Neural progenitor cell (in vitro differentiated cells): ENCODE results near the gene CDRT4. TPM values are rescaled to one million over a fixed set of nuclear protein-coding genes. Genes with fewer than 3 reads are reported as not detected.

ENCODE experiments used
- DNase-seq: peaks from one replicate; pipeline ENCODE4 v3.0.0-alpha.2; 2016; ENCODE audit warnings: low spot score
- H2AFZ ChIP-seq: fragments of 200-600 bp; sonication (generic); replicated peaks from 2 replicates; pipeline ENCODE4 v1.6.1; 2016; ENCODE audit warnings: antibody characterized with exemption
- H3F3A ChIP-seq: fragments of 200-600 bp; sonication (generic); 2 replicates; pipeline ENCODE4 v1.6.1; 2016; ENCODE audit warnings: antibody characterized with exemption, low read depth
- H3K27ac ChIP-seq: fragments of 200-600 bp; sonication (generic); 2 replicates; pipeline ENCODE4 v1.5.1; 2016; ENCODE audit warnings: mild to moderate bottlenecking
- H3K27me3 ChIP-seq: fragments of 200-600 bp; sonication (generic); 2 replicates; pipeline ENCODE4 v1.6.1; 2016; ENCODE audit warnings: mild to moderate bottlenecking, moderate library complexity
- H3K36me3 ChIP-seq: fragments of 200-600 bp; sonication (generic); 2 replicates; pipeline ENCODE4 v1.5.1; 2016
- H3K4me1 ChIP-seq: fragments of 200-600 bp; sonication (generic); 2 replicates; pipeline ENCODE4 v1.6.1; 2016; ENCODE audit warnings: mixed run types
- H3K4me2 ChIP-seq: fragments of 200-600 bp; sonication (generic); 2 replicates; pipeline ENCODE4 v1.6.1; 2016
- H3K4me3 ChIP-seq: fragments of 200-600 bp; sonication (generic); 2 replicates; pipeline ENCODE4 v1.5.1; 2016
- H3K79me2 ChIP-seq: fragments of 200-600 bp; sonication (generic); 2 replicates; pipeline ENCODE4 v1.6.1; 2016; ENCODE audit warnings: low read depth
- H3K9ac ChIP-seq: fragments of 200-600 bp; sonication (generic); 2 replicates; pipeline ENCODE4 v1.6.1; 2016
- H3K9me3 ChIP-seq: fragments of 200-600 bp; sonication (generic); 2 replicates; pipeline ENCODE4 v1.5.1; 2016; ENCODE audit warnings: low read depth
- H4K20me1 ChIP-seq: fragments of 200-600 bp; sonication (generic); 2 replicates; pipeline ENCODE4 v1.6.1; 2016; ENCODE audit warnings: low read depth
- H3K27ac Mint-ChIP-seq: 3 replicates; pipeline ENCODE4 v1.8.0; 2021; ENCODE audit warnings: mixed read lengths
- H3K27me3 Mint-ChIP-seq: 2 replicates; pipeline ENCODE4 v1.8.0; 2022; ENCODE audit warnings: low read depth, mild to moderate bottlenecking, inconsistent platforms, moderate library complexity, mixed read lengths; ENCODE audit not compliant: insufficient read depth
- H3K36me3 Mint-ChIP-seq: 3 replicates; pipeline ENCODE4 v1.8.0; 2021; ENCODE audit warnings: mixed read lengths
- H3K4me1 Mint-ChIP-seq: 3 replicates; pipeline ENCODE4 v1.8.0; 2021; ENCODE audit warnings: mixed read lengths
- H3K4me3 Mint-ChIP-seq: 3 replicates; pipeline ENCODE4 v1.8.0; 2021; ENCODE audit warnings: mild to moderate bottlenecking, moderate library complexity, mixed read lengths
- H3K9me3 Mint-ChIP-seq: 3 replicates; pipeline ENCODE4 v1.8.0; 2020; ENCODE audit warnings: mixed read lengths
- CTCF ChIP-seq: fragments of 200-600 bp; sonication (generic); IDR thresholded peaks from 2 replicates; pipeline ENCODE4 v1.5.1; 2017; ENCODE audit warnings: antibody characterized with exemption, mild to moderate bottlenecking
- EZH2 ChIP-seq: fragments of 200-600 bp; sonication (generic); IDR thresholded peaks from 2 replicates; pipeline ENCODE4 v1.6.1; 2017; ENCODE audit warnings: antibody characterized with exemption, mild to moderate bottlenecking, moderate library complexity
- EZH2phosphoT487 ChIP-seq: fragments of 200-600 bp; sonication (generic); IDR thresholded peaks from 2 replicates; pipeline ENCODE4 v1.6.1; 2017; ENCODE audit warnings: antibody characterized with exemption
- total RNA-seq: library from RNA; depleted of rRNA; stranded (reverse); fragments of >200 nt; gene quantifications from 2 replicates; pipeline ENCODE4 v1.2.3, GENCODE V29; 2015; ENCODE audit warnings: low replicate concordance

Gene CDRT4
- total RNA-seq, 1 donor from 2014 or later = 18.2 TPM

GRCh38 chr17:15472891-15473290 lies 5.5 kb upstream of the CDRT4 start:
- Histone ChIP-seq H3K4me2 (no peak overlapping the region), H3K27me3 (no peaks in the 10 kb centered on the region), H3K79me2 (no peaks in the 10 kb centered on the region), H3K36me3 (no peaks in the 10 kb centered on the region), H2AFZ (no peak overlapping the region), H4K20me1 (no peaks in the 10 kb centered on the region), H3F3A (no peaks in the 10 kb centered on the region), H3K4me3 (no peak overlapping the region), H3K9ac (no peak overlapping the region), H3K27ac (no peak overlapping the region), H3K4me1 (no peaks in the 10 kb centered on the region), H3K9me3 (no peaks in the 10 kb centered on the region)
- no peak for TF ChIP-seq EZH2phosphoT487
- TF ChIP-seq CTCF = no peak
- TF ChIP-seq EZH2 = no peak
- DNase-seq = no peak
- Mint-ChIP-seq H3K9me3 (no peaks in the 10 kb centered on the region), H3K27ac (no peak overlapping the region), H3K27me3 (peaks cover 2% of the 10 kb centered on the region), H3K4me1 (peaks cover 8% of the 10 kb centered on the region), H3K4me3 (no peak overlapping the region), H3K36me3 (peaks cover 3% of the 10 kb centered on the region)

- Mint-ChIP-seq H3K27me3 (peaks cover 2% of the 10 kb centered on the region), H3K4me3 (no peak overlapping the region)
- H2AFZ ChIP-seq = no peak overlapping the region
Observed at GRCh38 chr17:15470536-15470935, 3.1 kb upstream of the CDRT4 start.

GRCh38 chr17:15469260-15469659 lies 1.8 kb upstream of the CDRT4 start:
- no peak overlapping the region for H3K4me2 ChIP-seq
- H2AFZ ChIP-seq = no peak overlapping the region
- H3K36me3 ChIP-seq = no peaks in the 10 kb centered on the region
- no peaks in the 10 kb centered on the region for H3K4me1 ChIP-seq
- H4K20me1 ChIP-seq = no peaks in the 10 kb centered on the region
- Mint-ChIP-seq H3K36me3 (no peaks in the 10 kb centered on the region), H3K4me1 (peaks cover 5% of the 10 kb centered on the region), H3K27me3 (peaks cover 2% of the 10 kb centered on the region), H3K4me3 (no peak overlapping the region), H3K27ac (no peak overlapping the region), H3K9me3 (no peaks in the 10 kb centered on the region)
- no peaks in the 10 kb centered on the region for H3K27me3 ChIP-seq
- no peak for TF ChIP-seq EZH2
- no peak for TF ChIP-seq CTCF
- TF ChIP-seq EZH2phosphoT487 = no peak
- H3K9me3 ChIP-seq = no peaks in the 10 kb centered on the region
- H3F3A ChIP-seq = no peaks in the 10 kb centered on the region
- H3K4me3 ChIP-seq = no peak overlapping the region
- H3K79me2 ChIP-seq = no peaks in the 10 kb centered on the region
- no peak overlapping the region for H3K27ac ChIP-seq
- no peak overlapping the region for H3K9ac ChIP-seq
- DNase-seq = no peak

More at GRCh38 chr17:15470536-15470935, 3.1 kb upstream of the CDRT4 start:
- Histone ChIP-seq H3K79me2 (no peaks in the 10 kb centered on the region), H3F3A (no peaks in the 10 kb centered on the region), H3K4me3 (no peak overlapping the region), H3K27me3 (no peaks in the 10 kb centered on the region), H4K20me1 (no peaks in the 10 kb centered on the region), H3K27ac (no peak overlapping the region), H3K36me3 (no peaks in the 10 kb centered on the region), H3K9ac (no peak overlapping the region), H3K4me1 (no peaks in the 10 kb centered on the region), H3K9me3 (no peaks in the 10 kb centered on the region), H3K4me2 (no peak overlapping the region)
- H3K4me1 Mint-ChIP-seq = peaks cover 5% of the 10 kb centered on the region
- no peak for DNase-seq
- H3K36me3 Mint-ChIP-seq = peaks cover 2% of the 10 kb centered on the region
- TF ChIP-seq EZH2phosphoT487 = no peak
- TF ChIP-seq EZH2 = no peak
- TF ChIP-seq CTCF = no peak
- no peaks in the 10 kb centered on the region for H3K9me3 Mint-ChIP-seq
- no peak overlapping the region for H3K27ac Mint-ChIP-seq
